Colonic mucosa (tissue), 4 donors: ENCODE data around the gene NADK. TPM values are rescaled to one million over a fixed set of nuclear protein-coding genes. Genes with fewer than 3 reads are reported as not detected.
"Not testable (repeated sequence)": the region's sequence is repeated elsewhere in the genome, so short reads cannot be mapped to it uniquely, and the experiment has no call there.

Experiments
- DNase-seq: peaks from one replicate; pipeline ENCODE4 v3.0.0-alpha.2; 2020
- H3K27ac ChIP-seq: fragments of 200-600 bp; one replicate; pipeline ENCODE4 v1.8.0; 2021
- H3K27me3 ChIP-seq: fragments of 200-600 bp; one replicate; pipeline ENCODE4 v1.8.0; 2021
- H3K36me3 ChIP-seq: fragments of 200-600 bp; one replicate; pipeline ENCODE4 v1.8.0; 2021
- H3K4me1 ChIP-seq: fragments of 200-600 bp; one replicate; pipeline ENCODE4 v1.8.0; 2021; ENCODE audit warnings: mild to moderate bottlenecking
- H3K4me3 ChIP-seq: fragments of 200-600 bp; one replicate; pipeline ENCODE4 v1.8.0; 2021
- H3K9ac ChIP-seq, 2 donors: one replicate each; pipeline ENCODE4 v1.7.0; 2013; ENCODE audit warnings: control low read depth in 2 of 2, low read depth in 2 of 2, low read length in 2 of 2
- H3K9me3 ChIP-seq: fragments of 200-600 bp; one replicate; pipeline ENCODE4 v1.8.0; 2021
- intact Hi-C: fragments of 100-400 bp; cut with DNase I; formaldehyde crosslinking; loops from one replicate; pipeline ENCODE4 v1.14.1; 2022
- total RNA-seq, 2 donors: library from RNA; stranded (reverse); fragmentation: NEBNext Ultra II Directional in 1 of 2; extraction: Animal tissue kit (Norgen Biotek cat#: 25700) in 1 of 2; gene quantifications; one replicate each; pipeline ENCODE4 v1.2.1, GENCODE V29; 2021
- TF ChIP-seq, protein P1 (sequence below): fragments of 200-600 bp; IDR thresholded peaks from one replicate; pipeline ENCODE4 v1.8.0; 2022; ENCODE audit warnings: antibody characterized with exemption, mild to moderate bottlenecking
- donor health status: healthy.
- donor health status: DM: no; HTN: no; CAD: no.
- donor health status: DM: no; HTN: no; CAD: no.

NADK gene
- total RNA-seq, 2 donors from 2014 or later, result 122 to 146 TPM

- H3K27me3 ChIP-seq, H3K9ac ChIP-seq, H3K36me3 ChIP-seq, H3K4me3 ChIP-seq, H3K4me1 ChIP-seq, H3K9me3 ChIP-seq, DNase-seq: not testable (repeated sequence)
- peak overlapping the region; percentile 36 for H3K27ac ChIP-seq
- intact Hi-C loops, result loop anchor here (10.0 kb wide), 1 partner anchor 46 kb away; the partner anchor contains the start of gene SLC35E2B
Measured at GRCh38 chr1:1741013-1741412, 37.3 kb downstream of the NADK start.

DNA sequence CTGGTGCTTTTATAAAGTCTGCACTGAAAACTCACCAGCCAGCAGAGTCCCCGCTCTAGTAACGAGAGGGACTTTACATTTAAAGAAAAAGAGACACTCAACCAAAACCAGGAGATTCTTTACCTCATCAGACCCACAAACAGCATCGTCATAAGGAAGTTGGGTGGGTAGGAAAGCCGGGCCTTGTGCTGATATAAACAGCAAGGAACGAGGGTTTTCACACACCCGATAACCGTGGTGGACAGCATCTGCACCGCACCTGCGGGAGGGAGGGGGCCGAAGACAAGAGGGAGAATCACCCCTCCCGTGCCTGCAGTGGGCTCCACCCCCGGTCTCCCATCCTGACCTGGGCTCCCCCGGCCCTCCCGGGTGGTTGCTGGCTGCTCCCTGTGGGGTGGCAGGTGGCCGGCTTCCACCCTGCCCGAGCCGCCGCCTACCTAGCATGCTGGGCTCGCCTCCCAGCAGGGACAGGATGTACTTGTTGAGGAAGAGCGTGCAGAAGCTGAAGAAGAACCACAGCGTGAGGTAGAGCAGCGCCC lies 39.4 kb downstream of the NADK start:
- H3K36me3 ChIP-seq, DNase-seq, H3K9ac ChIP-seq, H3K27ac ChIP-seq, H3K4me1 ChIP-seq, H3K27me3 ChIP-seq, intact Hi-C loops, H3K9me3 ChIP-seq, H3K4me3 ChIP-seq: not testable (repeated sequence)

- intact Hi-C loops, H3K36me3 ChIP-seq, H3K9ac ChIP-seq, H3K27ac ChIP-seq, H3K4me3 ChIP-seq, DNase-seq, H3K4me1 ChIP-seq, H3K27me3 ChIP-seq, H3K9me3 ChIP-seq: not testable (repeated sequence)
Measured at GRCh38 chr1:1737675-1738590, 40.3 kb downstream of the NADK start.

GRCh38 chr1:1732381-1732780 lies 45.9 kb downstream of the NADK start:
- TF ChIP-seq, protein P1, sequence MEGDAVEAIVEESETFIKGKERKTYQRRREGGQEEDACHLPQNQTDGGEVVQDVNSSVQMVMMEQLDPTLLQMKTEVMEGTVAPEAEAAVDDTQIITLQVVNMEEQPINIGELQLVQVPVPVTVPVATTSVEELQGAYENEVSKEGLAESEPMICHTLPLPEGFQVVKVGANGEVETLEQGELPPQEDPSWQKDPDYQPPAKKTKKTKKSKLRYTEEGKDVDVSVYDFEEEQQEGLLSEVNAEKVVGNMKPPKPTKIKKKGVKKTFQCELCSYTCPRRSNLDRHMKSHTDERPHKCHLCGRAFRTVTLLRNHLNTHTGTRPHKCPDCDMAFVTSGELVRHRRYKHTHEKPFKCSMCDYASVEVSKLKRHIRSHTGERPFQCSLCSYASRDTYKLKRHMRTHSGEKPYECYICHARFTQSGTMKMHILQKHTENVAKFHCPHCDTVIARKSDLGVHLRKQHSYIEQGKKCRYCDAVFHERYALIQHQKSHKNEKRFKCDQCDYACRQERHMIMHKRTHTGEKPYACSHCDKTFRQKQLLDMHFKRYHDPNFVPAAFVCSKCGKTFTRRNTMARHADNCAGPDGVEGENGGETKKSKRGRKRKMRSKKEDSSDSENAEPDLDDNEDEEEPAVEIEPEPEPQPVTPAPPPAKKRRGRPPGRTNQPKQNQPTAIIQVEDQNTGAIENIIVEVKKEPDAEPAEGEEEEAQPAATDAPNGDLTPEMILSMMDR, result no peak
- intact Hi-C loops, result no loop called here
- Histone ChIP-seq H3K4me1 (no peaks in the 10 kb centered on the region), H3K9ac (no peak overlapping the region), H3K27ac (no peak overlapping the region), H3K4me3 (no peak overlapping the region), H3K27me3 (no peaks in the 10 kb centered on the region), H3K9me3 (no peaks in the 10 kb centered on the region), H3K36me3 (no peaks in the 10 kb centered on the region)
- DNase-seq, result no peak

- TF ChIP-seq, protein P1, result no peak
- DNase-seq, result no peak
- Histone ChIP-seq H3K27me3 (no peaks in the 10 kb centered on the region), H3K9ac (no peak overlapping the region), H3K4me3 (no peak overlapping the region), H3K4me1 (no peaks in the 10 kb centered on the region), H3K27ac (no peak overlapping the region), H3K36me3 (no peaks in the 10 kb centered on the region), H3K9me3 (no peaks in the 10 kb centered on the region)
- intact Hi-C loops, result no loop called here
Measured at GRCh38 chr1:1730870-1731269, 47.4 kb downstream of the NADK start.

- H3K27me3 ChIP-seq, H3K4me1 ChIP-seq, H3K4me3 ChIP-seq, H3K9me3 ChIP-seq, DNase-seq, H3K36me3 ChIP-seq, H3K27ac ChIP-seq, intact Hi-C loops, H3K9ac ChIP-seq: not testable (repeated sequence)
Measured at GRCh38 chr1:1730230-1730629, 48.0 kb downstream of the NADK start.

DNA sequence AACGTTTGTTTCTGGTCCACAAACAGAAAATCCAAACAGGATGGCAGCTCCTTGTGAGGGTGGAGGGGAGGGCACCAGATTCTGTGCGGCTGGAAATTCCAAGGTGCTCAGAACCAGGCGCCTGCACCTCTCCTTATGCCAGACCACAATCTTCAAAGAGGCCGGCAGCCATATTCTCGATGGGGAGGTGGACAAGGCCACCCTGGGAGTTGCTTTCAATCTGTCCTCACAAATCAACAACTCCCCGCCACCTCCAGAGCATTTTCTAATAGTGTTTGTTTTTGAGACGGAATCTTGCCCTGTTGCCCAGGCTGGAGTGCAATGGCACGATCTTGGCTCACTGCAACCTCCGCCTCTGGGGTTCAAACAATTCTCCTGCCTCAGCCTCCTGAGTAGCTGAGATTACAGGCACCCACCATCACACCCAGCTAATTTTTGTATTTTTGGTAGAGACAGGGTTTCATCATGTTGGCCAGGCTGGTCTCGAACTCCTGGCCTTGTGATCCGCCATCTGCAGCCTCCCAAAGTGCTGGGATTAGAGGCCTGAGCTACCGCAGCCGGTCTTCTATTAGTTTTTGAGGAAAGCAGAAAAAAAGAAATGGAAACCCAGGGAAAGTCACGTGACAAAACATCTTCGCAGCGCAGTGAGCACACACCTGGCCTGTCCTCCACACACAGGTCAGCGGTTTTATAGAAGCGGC lies 49.0 kb downstream of the NADK start:
- H3K9ac ChIP-seq, DNase-seq, H3K36me3 ChIP-seq, H3K4me3 ChIP-seq, H3K9me3 ChIP-seq, intact Hi-C loops, H3K27ac ChIP-seq, H3K4me1 ChIP-seq, H3K27me3 ChIP-seq: not testable (repeated sequence)

- peak overlapping the region in 1 of 2 donors; percentile 34 for H3K9ac ChIP-seq
- H3K36me3 ChIP-seq, H3K4me3 ChIP-seq, H3K27me3 ChIP-seq, DNase-seq, intact Hi-C loops, H3K9me3 ChIP-seq, H3K4me1 ChIP-seq: not testable (repeated sequence)
- peak overlapping the region; percentile 36 for H3K27ac ChIP-seq
Measured at GRCh38 chr1:1728308-1729005, 49.8 kb downstream of the NADK start.

DNA sequence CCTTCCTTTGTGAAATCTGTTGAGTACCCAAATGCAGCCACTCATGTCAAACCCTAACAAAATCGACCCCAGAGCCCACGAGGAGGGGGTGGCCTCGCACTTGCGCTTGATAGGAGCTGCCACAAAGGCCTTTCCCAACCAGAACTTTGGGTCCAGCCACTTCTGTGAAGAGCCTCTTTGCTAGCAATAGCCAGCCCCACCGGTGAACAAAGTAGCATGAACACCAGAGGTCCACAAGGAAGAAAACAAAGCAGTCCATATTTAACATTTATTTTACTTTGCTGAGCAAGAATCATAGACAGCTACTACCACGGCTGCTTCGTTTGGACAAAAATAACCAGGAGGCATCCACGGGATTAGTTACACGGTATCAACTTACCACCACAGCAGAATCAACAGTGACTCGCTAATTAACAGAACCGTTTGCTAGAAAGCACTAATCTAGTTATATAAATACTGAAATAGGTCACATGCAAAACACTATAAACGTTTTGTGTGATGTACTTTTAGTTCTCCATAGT lies 51.1 kb downstream of the NADK start:
- H3K4me1 ChIP-seq, H3K36me3 ChIP-seq, intact Hi-C loops, DNase-seq, H3K9ac ChIP-seq, H3K4me3 ChIP-seq, H3K9me3 ChIP-seq, H3K27me3 ChIP-seq, H3K27ac ChIP-seq: not testable (repeated sequence)

DNA sequence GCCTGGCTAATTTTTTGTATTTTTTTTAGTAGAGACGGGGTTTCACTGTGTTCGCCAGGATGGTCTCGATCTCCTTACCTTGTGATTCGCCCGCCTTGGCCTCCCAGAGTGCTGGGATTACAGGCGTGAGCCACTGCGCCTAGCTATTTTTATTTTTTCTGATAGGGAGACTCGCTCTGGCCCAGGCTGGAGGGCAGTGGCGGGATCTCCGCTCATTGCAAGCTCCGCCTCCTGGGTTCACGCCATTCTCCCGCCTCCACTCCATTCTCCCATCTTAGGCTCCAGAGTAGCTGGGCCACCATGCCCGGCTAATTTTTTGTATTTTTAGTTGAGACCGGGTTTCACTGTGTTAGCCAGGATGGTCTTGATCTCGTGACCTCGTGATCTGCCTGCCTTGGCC lies 52.2 kb downstream of the NADK start:
- H3K4me1 ChIP-seq, intact Hi-C loops, DNase-seq, H3K36me3 ChIP-seq, H3K9ac ChIP-seq, H3K4me3 ChIP-seq, H3K9me3 ChIP-seq, H3K27ac ChIP-seq, H3K27me3 ChIP-seq: not testable (repeated sequence)
